GM10248 (cell line): Measurements from ENCODE around the gene MFAP5.

ENCODE experiments used
- CTCF ChIA-PET: fragments of 300-600 bp; sonication (Branson Sonifier 250); formaldehyde crosslinking; extraction: SDS; loops from one replicate; lab custom pipeline; 2021; ENCODE audit warnings: antibody characterized with exemption; lab: Yijun Ruan, JAX
- POLR2A ChIA-PET: fragments of 350-650 bp; sonication (Branson Sonifier 250); formaldehyde crosslinking; extraction: SDS; loops from one replicate; lab custom pipeline; 2020; ENCODE audit warnings: antibody characterized with exemption; lab: Yijun Ruan, JAX
- DNase-seq: peaks from one replicate; pipeline ENCODE4 v3.0.0; 2012; ENCODE audit errors: extremely low spot score
- TF ChIP-seq, protein P1 (sequence below): IDR thresholded peaks from 2 replicates; pipeline ENCODE4 v1.5.1; 2012; ENCODE audit warnings: mild to moderate bottlenecking, low read depth; ENCODE audit errors: extremely low read depth, missing control alignments, control extremely low read depth

MFAP5 gene

DNA sequence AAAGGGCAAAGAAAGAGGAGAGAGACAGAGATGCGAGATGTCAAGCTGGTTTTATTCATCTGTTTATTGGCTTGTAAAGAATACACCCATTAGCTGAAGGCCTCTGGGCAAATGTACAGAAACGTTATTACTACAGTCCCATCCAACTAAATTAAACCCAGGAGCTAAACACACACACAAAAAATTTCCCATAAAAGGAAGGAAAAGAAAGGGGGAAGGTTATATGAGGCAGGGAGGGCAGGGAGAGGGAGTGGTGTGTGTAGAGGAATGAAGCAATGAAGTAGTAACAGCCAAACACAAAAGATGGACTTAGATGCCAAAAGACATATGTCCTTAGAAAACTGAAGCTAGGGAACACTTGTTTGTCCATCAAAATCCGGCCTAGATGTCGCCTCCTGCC is 3.1 kb upstream of the MFAP5 start:
- ChIA-PET CTCF (interaction anchor here (0.9 to 2.0 kb wide), 2 partner anchors 9 to 195 kb away, joined by 4 to 6 read pairs; no protein-coding TSS in a partner anchor), POLR2A (no interaction called here)
- TF ChIP-seq, protein P1, sequence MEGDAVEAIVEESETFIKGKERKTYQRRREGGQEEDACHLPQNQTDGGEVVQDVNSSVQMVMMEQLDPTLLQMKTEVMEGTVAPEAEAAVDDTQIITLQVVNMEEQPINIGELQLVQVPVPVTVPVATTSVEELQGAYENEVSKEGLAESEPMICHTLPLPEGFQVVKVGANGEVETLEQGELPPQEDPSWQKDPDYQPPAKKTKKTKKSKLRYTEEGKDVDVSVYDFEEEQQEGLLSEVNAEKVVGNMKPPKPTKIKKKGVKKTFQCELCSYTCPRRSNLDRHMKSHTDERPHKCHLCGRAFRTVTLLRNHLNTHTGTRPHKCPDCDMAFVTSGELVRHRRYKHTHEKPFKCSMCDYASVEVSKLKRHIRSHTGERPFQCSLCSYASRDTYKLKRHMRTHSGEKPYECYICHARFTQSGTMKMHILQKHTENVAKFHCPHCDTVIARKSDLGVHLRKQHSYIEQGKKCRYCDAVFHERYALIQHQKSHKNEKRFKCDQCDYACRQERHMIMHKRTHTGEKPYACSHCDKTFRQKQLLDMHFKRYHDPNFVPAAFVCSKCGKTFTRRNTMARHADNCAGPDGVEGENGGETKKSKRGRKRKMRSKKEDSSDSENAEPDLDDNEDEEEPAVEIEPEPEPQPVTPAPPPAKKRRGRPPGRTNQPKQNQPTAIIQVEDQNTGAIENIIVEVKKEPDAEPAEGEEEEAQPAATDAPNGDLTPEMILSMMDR = no peak
- no peak for DNase-seq

DNA sequence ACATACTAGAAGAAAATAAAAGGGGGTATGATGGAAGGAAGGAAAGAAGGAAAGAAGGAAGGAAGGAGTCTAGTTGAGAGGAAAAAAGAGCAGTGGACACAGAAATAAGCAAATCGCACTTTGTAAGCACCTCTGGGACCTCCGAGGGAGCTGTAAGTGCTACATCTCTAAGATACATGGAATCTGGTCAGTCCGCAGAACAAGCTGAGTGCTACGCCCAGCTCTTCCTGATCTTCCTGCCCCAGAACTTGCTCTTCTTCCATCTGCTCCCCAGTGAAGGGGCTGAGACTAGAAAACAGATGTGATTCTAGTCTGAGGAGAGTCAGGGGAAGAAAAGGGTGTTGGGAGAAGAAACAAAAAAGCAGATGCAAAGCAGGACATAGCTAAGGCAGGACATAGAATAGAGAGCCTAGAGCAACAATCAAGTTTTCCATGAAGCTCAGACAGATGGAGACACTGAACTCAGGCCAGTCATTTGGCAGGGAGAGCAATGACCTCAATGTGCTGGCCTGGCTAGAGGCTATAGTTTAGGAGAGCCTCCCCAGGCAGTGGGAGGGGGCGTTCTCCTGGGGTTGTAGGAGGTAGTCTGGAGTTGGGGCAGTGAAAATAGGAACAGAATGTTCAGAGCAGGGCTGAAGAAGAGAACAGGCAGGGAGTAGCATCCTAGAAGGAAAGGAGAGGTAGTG is 1.7 kb upstream of the MFAP5 start:
- TF ChIP-seq, protein P1 = no peak
- DNase-seq = no peak
- CTCF ChIA-PET = interaction anchor here (1.2 to 1.4 kb wide), 2 partner anchors 36 to 385 kb away, joined by 4 read pairs; no protein-coding TSS in a partner anchor
- POLR2A ChIA-PET = no interaction called here

DNA sequence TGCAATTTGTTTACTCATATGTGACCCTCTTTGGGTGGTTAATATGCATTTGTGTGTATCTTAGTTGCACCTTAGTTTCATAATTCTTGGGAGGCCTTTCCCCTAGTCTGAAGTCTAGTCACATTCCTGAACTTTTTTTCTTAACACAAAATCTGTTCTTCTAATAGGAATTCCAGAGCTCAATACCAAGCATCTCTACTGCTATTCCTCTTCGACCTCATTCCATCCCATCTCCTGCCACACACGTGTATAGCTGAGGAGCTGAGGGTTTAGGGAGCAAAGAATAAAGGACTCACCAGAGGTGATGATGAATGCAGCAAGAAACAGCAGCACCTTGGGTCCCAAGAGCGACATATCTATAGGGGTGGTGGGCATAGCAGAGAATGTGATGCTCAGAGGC is 875 bp downstream of the MFAP5 start:
- ChIA-PET POLR2A (no interaction called here), CTCF (interaction anchor here (1.0 to 1.5 kb wide), 3 partner anchors 8 to 229 kb away, joined by 3 to 4 read pairs (median 4); no protein-coding TSS in a partner anchor)
- no peak for DNase-seq
- TF ChIP-seq, protein P1 = no peak

DNA sequence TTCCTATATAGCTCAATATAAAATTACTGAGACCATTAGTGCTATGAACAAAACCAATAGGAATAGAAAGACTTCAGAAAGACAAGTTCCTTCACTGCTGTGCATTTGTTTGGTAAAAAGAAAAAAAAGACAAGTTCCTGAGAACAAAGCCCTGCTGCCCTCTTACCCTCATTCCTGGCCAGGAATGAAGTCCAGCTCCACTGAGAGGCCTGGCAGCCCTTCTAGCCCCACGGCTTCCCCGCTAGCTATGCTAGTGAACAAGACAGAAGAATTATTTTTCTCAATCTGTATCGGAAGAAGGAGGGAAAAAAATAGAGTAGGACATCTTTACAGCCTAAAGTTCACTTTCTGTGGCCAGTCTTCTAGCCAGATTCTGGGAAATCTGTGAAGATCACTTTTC is 1.6 kb downstream of the MFAP5 start:
- DNase-seq = no peak
- ChIA-PET POLR2A (no interaction called here), CTCF (interaction anchor here (0.9 to 1.5 kb wide), 9 partner anchors 9 to 229 kb away, joined by 3 to 6 read pairs (median 4); no protein-coding TSS in a partner anchor)
- TF ChIP-seq, protein P1 = no peak

DNA sequence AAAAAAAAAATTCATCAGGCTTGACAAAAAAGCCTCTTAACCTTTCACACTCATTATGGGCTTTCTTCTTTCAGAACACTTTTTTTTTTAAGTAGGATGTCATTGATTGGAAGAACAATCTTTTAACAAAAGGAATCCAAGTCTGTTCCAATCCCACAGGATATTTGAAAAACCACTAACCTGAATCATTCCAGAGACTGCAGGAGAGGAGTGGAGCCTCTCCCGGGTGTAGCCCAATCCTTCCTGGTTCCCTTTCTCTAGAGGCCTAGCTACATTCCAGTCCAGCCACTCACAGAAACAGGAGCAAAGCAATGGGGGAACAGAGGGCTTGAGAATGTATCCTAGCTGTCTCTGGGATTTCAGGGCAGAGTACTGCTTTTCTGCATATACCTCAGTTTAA is 4.3 kb downstream of the MFAP5 start:
- ChIA-PET CTCF (interaction anchor here (1.1 to 4.6 kb wide), 15 partner anchors 10 to 391 kb away, joined by 3 to 37 read pairs (median 10); partner anchors contain the start of genes AICDA and M6PR), POLR2A (no interaction called here)
- DNase-seq = no peak
- TF ChIP-seq, protein P1 = no peak

DNA sequence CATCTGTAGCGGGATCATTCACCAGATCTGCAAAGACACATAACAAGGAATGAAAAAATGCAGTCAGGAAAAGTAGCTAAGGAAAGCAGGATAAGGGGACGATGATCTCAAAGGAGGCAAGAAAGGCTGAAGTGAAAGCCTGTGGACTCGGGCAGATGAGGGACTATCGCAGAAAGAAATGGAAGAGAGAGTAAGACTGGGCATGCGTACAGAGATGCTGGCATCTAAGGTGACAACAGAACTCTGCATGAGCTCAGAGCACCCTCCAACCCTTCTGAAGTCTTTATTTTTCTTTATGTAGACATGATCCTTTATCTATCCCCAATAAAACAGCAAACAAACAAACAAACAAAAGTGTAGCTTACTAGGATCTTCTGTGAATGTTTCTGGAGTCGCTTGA is 7.2 kb downstream of the MFAP5 start:
- CTCF ChIA-PET = interaction anchor here (1.0 to 4.6 kb wide), 5 partner anchors 44 to 394 kb away, joined by 3 to 37 read pairs (median 5); no protein-coding TSS in a partner anchor
- DNase-seq = no peak
- POLR2A ChIA-PET = no interaction called here
- TF ChIP-seq, protein P1 = no peak
